Left ventricle myocardium superior (tissue), 1 donor: Measurements from ENCODE around the gene OCSTAMP. TPM values are rescaled to one million over a fixed set of nuclear protein-coding genes. Genes with fewer than 3 reads are reported as not detected.

Experiments
- ATAC-seq: fragments of 200-7000 bp; cut with Tn5 transposase; one replicate; pipeline ENCODE4 v1.9.1; 2020; ENCODE audit warnings: mild to moderate bottlenecking, moderate library complexity
- DNase-seq: peaks from one replicate; pipeline ENCODE4 v3.0.0-alpha.2; 2020
- intact Hi-C: fragments of 100-400 bp; cut with micrococcal nuclease; formaldehyde crosslinking; loops from one replicate; pipeline ENCODE4 v1.11.0; 2022
- total RNA-seq: library from RNA; stranded (reverse); fragmentation: NEBNext Ultra II Directional; extraction: Animal tissue kit (Norgen Biotek cat#: 25700); gene quantifications from one replicate; pipeline ENCODE4 v1.2.1, GENCODE V29; 2021
- donor health status: DM: no; HTN: yes; CAD: no; lungs with severe emphysema.

Gene OCSTAMP
- total RNA-seq, 1 donor from 2014 or later: not detected

DNA sequence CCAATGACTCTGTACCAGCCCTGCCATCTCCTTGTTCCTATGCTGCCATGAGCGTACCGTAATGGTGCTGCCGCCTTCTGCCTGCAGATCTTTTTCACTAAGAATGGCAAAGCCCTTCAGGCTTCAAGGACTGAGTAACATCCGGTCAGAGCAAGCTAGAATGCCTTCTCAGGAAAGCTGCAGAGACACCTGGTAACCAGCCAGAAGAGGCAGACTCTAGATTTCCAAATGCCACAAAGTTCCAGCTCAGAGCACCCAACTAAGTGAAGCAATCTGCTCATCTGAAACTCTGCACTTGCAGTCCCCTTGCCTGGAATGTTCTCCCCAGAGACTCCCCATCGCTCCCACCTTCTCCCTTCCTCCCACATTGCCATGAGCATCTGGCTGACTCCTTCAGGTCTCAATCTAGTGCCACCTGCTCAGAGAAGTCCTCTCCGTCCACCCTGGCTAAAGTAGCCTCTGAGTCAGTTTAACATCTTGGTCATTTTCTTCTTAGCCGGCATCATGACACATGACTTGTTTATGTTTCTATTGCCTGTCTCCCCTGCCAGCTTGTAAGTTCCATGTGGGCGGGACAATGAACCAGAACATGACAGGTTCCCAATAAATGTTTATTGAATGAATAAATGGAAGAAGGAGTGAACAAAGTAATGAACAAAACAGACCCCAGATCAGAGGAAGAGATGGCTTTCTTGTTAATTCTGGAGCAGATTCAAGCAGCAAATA lies 6.9 kb upstream of the OCSTAMP start:
- DNase-seq: no peak
- ATAC-seq: no peak
- intact Hi-C loops: no loop called here

DNA sequence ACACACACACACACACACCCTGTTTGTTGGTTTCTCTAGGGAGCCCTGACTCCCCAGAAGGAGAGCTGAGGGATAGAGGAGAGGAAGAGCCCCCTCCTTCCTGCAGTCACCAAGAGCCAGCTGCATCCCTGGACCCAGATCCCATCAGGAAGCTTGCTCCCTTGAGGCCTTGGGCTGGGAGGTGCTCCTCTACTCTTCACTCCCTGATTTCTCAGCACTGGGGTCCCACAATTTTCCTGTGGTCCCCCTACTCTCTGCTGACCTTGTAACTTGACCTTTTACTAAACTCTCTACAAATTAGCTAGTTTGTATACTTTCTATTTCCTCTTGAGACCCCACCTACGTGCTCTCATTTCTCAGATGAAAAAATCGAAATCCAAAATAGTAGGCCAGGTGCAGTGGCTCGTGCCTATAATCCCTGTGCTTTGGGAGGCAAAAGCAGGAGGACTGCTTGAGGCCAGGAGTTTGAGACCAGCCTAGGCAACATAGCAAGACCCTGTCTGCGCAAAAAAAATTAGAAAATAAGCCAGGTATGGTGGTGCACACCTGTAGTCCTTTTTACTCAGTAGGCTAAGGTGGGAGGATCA lies 5.0 kb upstream of the OCSTAMP start:
- intact Hi-C loops: no loop called here
- ATAC-seq (no peak), DNase-seq (no peak)

- ATAC-seq: no peak
- intact Hi-C loops: no loop called here
- DNase-seq: no peak
Observed at GRCh38 chr20:46554828-46555227, 4.4 kb upstream of the OCSTAMP start.

- ATAC-seq: no peak
- intact Hi-C loops: no loop called here
- no peak for DNase-seq
Observed at GRCh38 chr20:46553926-46554325, 3.5 kb upstream of the OCSTAMP start.

GRCh38 chr20:46552460-46553420 lies 2.3 kb upstream of the OCSTAMP start:
- ATAC-seq: no peak
- intact Hi-C loops: no loop called here
- no peak for DNase-seq

DNA sequence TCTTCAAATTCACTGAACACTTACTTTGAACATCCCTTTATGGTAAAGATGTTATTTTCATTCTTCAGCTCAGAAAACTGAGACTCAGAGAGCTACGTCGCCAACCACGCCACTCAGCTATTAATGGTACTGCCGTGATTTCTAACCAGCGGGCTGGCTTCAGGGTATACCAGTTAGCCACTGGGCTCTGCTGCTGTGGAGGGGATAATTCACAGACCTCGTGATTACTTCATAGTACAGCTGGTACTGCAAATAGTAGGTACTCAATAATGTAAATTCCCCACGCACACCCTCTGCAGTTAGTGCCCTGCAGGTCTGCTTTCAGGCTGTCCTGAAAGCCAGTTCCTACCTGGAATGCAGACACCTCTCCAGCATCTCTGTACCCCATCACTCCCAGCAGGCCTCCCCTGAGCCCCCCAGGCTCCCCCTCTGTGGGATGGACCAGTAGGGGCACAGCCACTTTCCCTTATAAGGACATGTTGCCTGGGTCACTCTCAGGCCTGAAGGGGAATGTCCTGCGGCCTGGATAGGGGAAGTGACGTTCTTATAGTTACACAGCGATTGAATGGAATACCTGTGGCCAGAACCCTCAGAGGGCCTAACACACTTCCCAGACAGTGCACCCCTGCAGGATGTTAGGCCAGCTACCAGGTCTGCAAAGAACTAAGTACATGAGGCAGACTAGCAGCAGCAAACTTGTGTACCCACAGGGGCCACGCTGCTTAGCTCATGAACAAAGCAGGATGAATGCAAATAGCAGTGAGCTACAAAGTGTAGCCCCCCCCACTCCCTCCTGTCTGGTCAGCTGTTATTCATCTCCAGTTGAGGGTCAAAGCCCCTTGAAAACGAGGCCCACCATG lies 1.3 kb upstream of the OCSTAMP start:
- ATAC-seq: no peak
- intact Hi-C loops: no loop called here

GRCh38 chr20:46549188-46549972 lies 1.1 kb downstream of the OCSTAMP start:
- DNase-seq (no peak), ATAC-seq (no peak)
- intact Hi-C loops: no loop called here

More for the DNA sequence above, 1.3 kb upstream of the OCSTAMP start:
- no peak for DNase-seq

DNA sequence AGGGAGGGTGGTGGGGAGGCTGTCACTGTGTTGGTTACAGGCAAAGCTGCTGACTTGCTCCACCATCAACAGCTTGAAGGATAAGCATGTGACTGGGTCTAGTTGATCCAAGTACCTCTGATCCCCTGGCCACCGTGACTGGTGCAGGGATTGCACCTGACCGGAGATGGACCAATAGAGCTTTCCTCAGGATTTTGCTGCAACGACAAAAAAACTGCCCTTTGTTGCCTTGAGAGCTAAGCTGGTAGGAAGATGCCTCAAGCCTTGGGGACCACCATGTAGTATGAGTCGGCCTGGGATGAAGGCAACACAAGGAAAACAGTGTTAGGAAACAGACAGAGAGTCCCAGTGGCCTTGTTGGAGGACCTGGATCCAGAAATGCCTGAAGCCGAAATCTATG lies 1.8 kb downstream of the OCSTAMP start:
- DNase-seq (no peak), ATAC-seq (no peak)
- intact Hi-C loops: no loop called here

DNA sequence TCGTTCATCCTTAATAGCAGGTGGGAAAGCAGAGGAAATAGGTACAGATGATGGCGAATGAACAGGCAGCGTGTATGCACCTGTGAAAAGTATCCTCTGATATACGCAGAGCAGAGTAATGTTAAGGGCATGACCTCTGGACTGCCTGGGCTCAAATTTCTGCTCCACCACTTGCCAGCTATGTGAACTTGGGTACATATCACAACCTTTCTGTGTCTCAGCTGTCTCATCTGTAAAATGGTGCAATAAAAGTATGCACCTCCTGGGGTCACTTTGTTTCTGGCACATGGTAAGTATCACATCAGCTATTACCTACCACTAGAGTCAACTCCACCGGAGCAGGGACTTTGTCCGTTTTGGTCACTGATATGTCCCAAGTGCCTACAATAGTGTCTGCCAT lies 2.5 kb downstream of the OCSTAMP start:
- no peak for DNase-seq
- no peak for ATAC-seq
- intact Hi-C loops: no loop called here

DNA sequence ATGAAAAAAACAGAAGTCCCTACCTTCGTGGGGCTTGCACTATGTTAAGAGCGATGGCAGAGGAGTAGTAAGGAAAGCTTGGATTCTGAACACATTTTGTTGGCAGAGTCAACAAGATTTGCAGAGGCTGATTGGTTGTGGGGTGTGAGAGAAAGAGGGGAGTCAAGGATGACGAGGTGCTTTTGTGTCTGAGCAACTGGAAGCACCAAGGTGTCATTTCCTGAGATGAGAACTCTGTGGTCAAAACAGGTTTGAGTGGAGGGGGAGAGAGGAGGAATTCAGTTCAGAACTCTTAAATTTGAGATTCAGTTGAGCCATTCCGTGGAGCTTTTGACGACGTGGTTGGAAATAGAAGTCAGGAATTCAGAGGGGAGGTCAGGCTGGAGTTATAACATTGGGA lies 3.5 kb downstream of the OCSTAMP start:
- intact Hi-C loops: no loop called here
- ATAC-seq: no peak
- DNase-seq: no peak

DNA sequence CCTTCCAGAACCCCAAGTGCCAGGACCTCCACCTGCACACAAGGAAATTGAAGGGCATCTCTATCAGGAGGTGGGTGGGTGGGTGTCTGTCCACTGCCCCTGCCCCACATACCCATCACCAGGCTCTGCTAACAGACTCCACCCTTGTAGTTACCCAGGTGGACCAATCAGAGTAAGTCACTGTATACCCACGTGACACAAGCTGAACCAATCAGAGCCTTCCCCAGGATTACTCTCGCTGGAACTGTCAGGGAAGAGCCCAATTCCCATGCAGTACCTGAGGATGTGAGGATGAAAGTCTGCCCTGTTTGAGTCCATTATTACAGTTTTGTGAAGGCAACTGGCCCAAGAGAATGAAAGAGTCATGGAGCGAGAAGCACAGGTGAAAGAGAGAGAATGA lies 4.2 kb downstream of the OCSTAMP start:
- no peak for ATAC-seq
- no peak for DNase-seq
- intact Hi-C loops: no loop called here

DNA sequence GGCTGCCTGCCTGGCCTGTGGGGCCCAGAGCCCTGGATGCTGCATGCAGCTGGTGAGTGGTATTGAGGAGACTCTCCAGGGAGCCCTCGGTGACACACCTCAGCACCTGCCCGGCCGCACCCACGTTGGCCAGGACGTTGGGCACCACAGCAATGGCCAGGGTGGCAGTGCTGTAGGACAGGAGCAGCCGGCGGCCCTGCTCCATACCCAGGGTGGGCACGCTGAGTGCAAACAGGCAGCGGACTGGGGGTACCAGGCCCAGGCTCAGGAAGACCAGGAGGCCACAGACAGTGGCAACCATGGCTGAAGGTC lies 4.7 kb downstream of the OCSTAMP start:
- intact Hi-C loops: no loop called here
- DNase-seq: no peak
- ATAC-seq: no peak

DNA sequence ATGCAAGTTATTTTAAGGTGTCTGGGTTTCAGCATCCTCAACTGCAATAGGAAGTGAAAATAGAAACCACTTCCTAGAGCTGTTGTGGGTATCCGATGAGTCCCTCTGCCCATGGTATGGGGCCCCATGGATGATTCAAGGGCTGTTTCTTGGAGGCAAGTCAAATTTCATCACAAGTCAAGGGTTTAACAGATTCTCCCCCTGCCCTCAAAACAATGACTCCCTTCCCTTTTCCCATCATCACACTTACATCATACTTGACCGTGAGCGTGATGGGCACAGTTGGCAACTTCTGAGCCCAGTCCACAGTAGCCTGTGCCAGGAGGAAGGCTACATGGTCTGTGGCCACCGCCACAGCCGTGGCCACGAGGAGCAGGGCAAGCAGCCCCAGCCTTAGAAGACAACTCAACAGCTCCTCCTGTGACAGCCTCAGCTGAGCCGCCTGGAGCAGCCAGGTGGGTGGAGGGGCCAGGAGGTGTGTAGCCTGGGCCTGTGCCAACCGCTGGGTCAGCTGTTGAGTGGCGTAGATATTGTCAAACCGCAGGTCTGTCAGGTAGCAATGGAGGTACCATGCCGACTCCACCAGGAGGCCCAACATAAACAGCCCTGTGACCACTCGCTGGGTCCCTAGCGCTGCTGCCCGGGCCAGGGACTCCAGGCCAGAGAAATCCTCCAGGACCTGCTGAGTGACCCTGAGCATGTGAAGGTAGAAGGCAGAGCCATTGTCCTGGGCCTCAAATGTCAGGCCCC lies 5.2 kb downstream of the OCSTAMP start:
- intact Hi-C loops: no loop called here
- DNase-seq (no peak), ATAC-seq (no peak)

DNA sequence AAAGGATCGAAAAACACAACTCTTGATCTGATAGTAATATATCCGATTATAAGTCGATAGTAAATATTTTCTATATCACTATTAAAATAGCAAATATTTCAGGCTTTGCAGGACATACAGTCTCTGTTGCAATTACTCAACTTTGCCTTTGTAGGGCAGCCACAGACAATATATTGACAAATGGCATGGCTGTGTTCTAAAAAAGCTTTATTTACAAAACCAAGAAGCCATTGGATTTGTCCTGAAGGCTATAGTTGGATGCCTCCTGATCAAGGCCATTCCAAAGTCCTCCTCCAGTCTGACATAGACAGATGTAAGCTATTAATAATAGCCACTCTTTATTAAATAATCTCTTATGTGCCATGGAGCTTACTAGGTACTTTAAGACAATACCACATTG lies 5.9 kb downstream of the OCSTAMP start:
- intact Hi-C loops: no loop called here

DNA sequence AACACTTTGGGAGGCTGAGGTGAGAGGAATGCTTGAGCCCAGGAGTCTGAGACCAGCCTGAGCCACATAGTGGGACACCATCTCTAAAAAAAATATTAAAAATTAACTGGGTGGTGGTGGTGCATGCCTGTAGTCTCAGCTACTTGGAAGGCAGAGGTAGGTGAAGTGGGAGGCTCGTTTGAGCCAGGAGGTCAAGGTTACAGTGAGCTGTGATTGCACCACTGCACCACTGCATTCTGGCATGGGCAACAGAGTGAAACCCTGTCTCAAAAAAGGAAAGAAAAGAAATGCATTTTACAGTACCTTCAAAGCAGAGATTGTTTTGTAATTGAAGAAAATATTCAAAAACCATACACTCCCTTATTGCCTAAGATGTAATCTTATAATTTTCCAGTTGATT lies 6.5 kb downstream of the OCSTAMP start:
- intact Hi-C loops: no loop called here
- DNase-seq (no peak), ATAC-seq (no peak)

More for the DNA sequence above, 5.9 kb downstream of the OCSTAMP start:
- ATAC-seq: no peak
- no peak for DNase-seq

- intact Hi-C loops: no loop called here
- ATAC-seq (no peak), DNase-seq (no peak)
Observed at GRCh38 chr20:46543033-46543432, 7.4 kb downstream of the OCSTAMP start.

GRCh38 chr20:46541229-46541935 lies 9.1 kb downstream of the OCSTAMP start:
- no peak for ATAC-seq
- DNase-seq: no peak
- intact Hi-C loops: no loop called here
